Keratinocyte (primary cell): ENCODE results near the gene MSL3B.

Source experiments
- DNase-seq: peaks from one replicate; pipeline ENCODE4 v3.0.0-alpha.2; 2011; ENCODE audit warnings: low read depth, missing footprints, low spot score
- FAIRE-seq: peaks from 2 replicates; lab custom pipeline; 2011; peaks lifted over from hg19 to GRCh38; lab: Jason Lieb, UNC
- H2AFZ ChIP-seq: 2 replicates; pipeline ENCODE4 v1.6.0; 2012; ENCODE audit warnings: low read length, control low read depth, inconsistent platforms; ENCODE audit not compliant: control insufficient read depth
- H3K27ac ChIP-seq: 2 replicates; pipeline ENCODE4 v1.5.1; 2011; ENCODE audit warnings: low read length; ENCODE audit not compliant: control insufficient read depth, insufficient read depth
- H3K27me3 ChIP-seq: 3 replicates; pipeline ENCODE4 v1.6.0; 2011; ENCODE audit warnings: low read length; ENCODE audit not compliant: control insufficient read depth, insufficient read depth; ENCODE audit errors: extremely low read depth
- H3K36me3 ChIP-seq, 2 experiments: 2 replicates in 1 of 2; 3 replicates in 1 of 2; pipeline ENCODE4 v1.5.1; 2011; ENCODE audit warnings: low read length in 2 of 2, mild to moderate bottlenecking in 1 of 2; ENCODE audit not compliant: control insufficient read depth in 2 of 2, insufficient read depth in 2 of 2; ENCODE audit errors: extremely low read depth in 1 of 2
- H3K4me1 ChIP-seq: 3 replicates; pipeline ENCODE4 v1.5.1; 2011; ENCODE audit warnings: low read length; ENCODE audit not compliant: control insufficient read depth, insufficient read depth; ENCODE audit errors: extremely low read depth
- H3K4me2 ChIP-seq: 3 replicates; pipeline ENCODE4 v1.6.0; 2011; ENCODE audit warnings: low read depth, low read length; ENCODE audit not compliant: control insufficient read depth, insufficient read depth; ENCODE audit errors: extremely low read depth
- H3K4me3 ChIP-seq, 3 experiments: fragments of 200-600 bp in 1 of 3; sonication (generic) in 1 of 3; 2 replicates in 2 of 3; 3 replicates in 1 of 3; pipeline ENCODE4 v1.5.1; 2011 to 2016; ENCODE audit warnings: low read length in 3 of 3, mild to moderate bottlenecking in 3 of 3, control low read depth in 2 of 3, inconsistent platforms in 1 of 3, low read depth in 1 of 3, mixed read lengths in 1 of 3, mixed run types in 1 of 3, moderate library complexity in 1 of 3; ENCODE audit not compliant: control insufficient read depth in 2 of 3, insufficient read depth in 2 of 3; ENCODE audit errors: extremely low read depth in 1 of 3
- H3K79me2 ChIP-seq: 2 replicates; pipeline ENCODE4 v1.6.0; 2012; ENCODE audit warnings: low read length; ENCODE audit not compliant: control insufficient read depth, insufficient read depth
- H3K9ac ChIP-seq: 3 replicates; pipeline ENCODE4 v1.6.0; 2011; ENCODE audit warnings: low read length; ENCODE audit not compliant: control insufficient read depth, insufficient read depth; ENCODE audit errors: extremely low read depth
- H3K9me1 ChIP-seq: 3 replicates; pipeline ENCODE4 v1.6.0; 2011; ENCODE audit warnings: low read length; ENCODE audit not compliant: control insufficient read depth, insufficient read depth; ENCODE audit errors: extremely low read depth
- H3K9me3 ChIP-seq: 2 replicates; pipeline ENCODE4 v1.5.1; 2012; ENCODE audit warnings: low read depth, low read length; ENCODE audit not compliant: control insufficient read depth
- H4K20me1 ChIP-seq: 3 replicates; pipeline ENCODE4 v1.6.0; 2011; ENCODE audit warnings: low read length; ENCODE audit not compliant: control insufficient read depth, insufficient read depth; ENCODE audit errors: extremely low read depth
- CTCF ChIP-seq, 3 experiments: IDR thresholded peaks in 1 of 3; conservative IDR thresholded peaks in 1 of 3; optimal IDR thresholded peaks in 1 of 3; 2 replicates in 2 of 3; 3 replicates in 1 of 3; pipeline versions ENCODE3 to v1.5.1; 2011; ENCODE audit warnings: low read length in 3 of 3, mild to moderate bottlenecking in 3 of 3, moderate library complexity in 2 of 3, control low read depth in 1 of 3, inconsistent platforms in 1 of 3; ENCODE audit not compliant: insufficient read depth in 2 of 3; ENCODE audit errors: extremely low read depth in 1 of 3
- EZH2 ChIP-seq: IDR thresholded peaks from one replicate; pipeline ENCODE4 v1.6.1; 2012; ENCODE audit warnings: inconsistent platforms, mild to moderate bottlenecking, low read length, moderate library complexity
- dilution Hi-C: fragments of 300-500 bp; cut with MboI; formaldehyde crosslinking; loops from one replicate; pipeline ENCODE4 v1.7.0; 2020; ENCODE audit warnings: low sequenced_read_pairs; ENCODE audit not compliant: extremely low pct_ligation_motif_present

Gene MSL3B

GRCh38 chr2:233840520-233840919 is 27.7 kb downstream of the MSL3B start:
- no peaks in the 10 kb centered on the region for H3K27me3 ChIP-seq
- H4K20me1 ChIP-seq, result peaks cover 6% of the 10 kb centered on the region
- H3K4me2 ChIP-seq, result no peak overlapping the region
- H3K79me2 ChIP-seq, result peaks cover 67% of the 10 kb centered on the region
- H2AFZ ChIP-seq, result no peak overlapping the region
- no peak overlapping the region for H3K9ac ChIP-seq
- TF ChIP-seq CTCF (optimal IDR thresholded peaks at IDR 0.05 in 1 of 3, IDR thresholded peaks at IDR 0.05 in 1 of 3, conservative IDR thresholded peaks at IDR 0.05 in 1 of 3; ENCODE audit: extremely low read depth in 1 of 3, insufficient read depth in 2 of 3, low read length in 3 of 3) (no peak), EZH2 (no peak)
- H3K4me1 ChIP-seq, result no peaks in the 10 kb centered on the region
- DNase-seq (no peak), FAIRE-seq (no peak)
- peaks cover 0 to 71% of the 10 kb centered on the region in 2 experiments for H3K36me3 ChIP-seq
- no peaks in the 10 kb centered on the region for H3K9me3 ChIP-seq
- no peaks in the 10 kb centered on the region for H3K9me1 ChIP-seq
- H3K4me3 ChIP-seq, result no peak overlapping the region
- dilution Hi-C loops, result no loop called here
- no peak overlapping the region for H3K27ac ChIP-seq

GRCh38 chr2:233839447-233839820 is 28.8 kb downstream of the MSL3B start:
- no peak overlapping the region for H3K9ac ChIP-seq
- H3K4me2 ChIP-seq, result no peak overlapping the region
- no peaks in the 10 kb centered on the region for H3K4me1 ChIP-seq
- no peak overlapping the region for H3K4me3 ChIP-seq
- H3K9me1 ChIP-seq, result no peaks in the 10 kb centered on the region
- no peak overlapping the region for H2AFZ ChIP-seq
- no peak for DNase-seq
- TF ChIP-seq EZH2 (no peak), CTCF (optimal IDR thresholded peaks at IDR 0.05 in 1 of 3, IDR thresholded peaks at IDR 0.05 in 1 of 3, conservative IDR thresholded peaks at IDR 0.05 in 1 of 3; ENCODE audit: extremely low read depth in 1 of 3, insufficient read depth in 2 of 3, low read length in 3 of 3) (no peak)
- H3K9me3 ChIP-seq, result no peaks in the 10 kb centered on the region
- H3K79me2 ChIP-seq, result peaks cover 63% of the 10 kb centered on the region
- no peak for FAIRE-seq
- dilution Hi-C loops, result no loop called here
- peaks cover 6% of the 10 kb centered on the region for H4K20me1 ChIP-seq
- H3K27me3 ChIP-seq, result no peaks in the 10 kb centered on the region
- peaks cover 0 to 62% of the 10 kb centered on the region in 2 experiments for H3K36me3 ChIP-seq
- H3K27ac ChIP-seq, result no peak overlapping the region
